H1 (cell line): Measurements from ENCODE around the gene OR5M10. TPM values are rescaled to one million over a fixed set of nuclear protein-coding genes. Genes with fewer than 3 reads are reported as not detected.

Source experiments
- CTCF ChIA-PET: fragments of 300-600 bp; sonication (Branson Sonifier 250); formaldehyde crosslinking; loops from one replicate; lab custom pipeline; 2021; ENCODE audit not compliant: partially characterized antibody; lab: Charles Lee
- POLR2A ChIA-PET: fragments of 300-600 bp; sonication (Branson Sonifier 250); formaldehyde crosslinking; loops from one replicate; lab custom pipeline; 2021; ENCODE audit warnings: inconsistent platforms; ENCODE audit not compliant: partially characterized antibody; lab: Charles Lee
- DNase-seq, 2 experiments: peaks; one replicate each; pipeline versions ENCODE4 v3.0.0 to v3.0.0-alpha.2; 2010 to 2022; ENCODE audit warnings: low spot score in 2 of 2, low read depth in 1 of 2, mixed read lengths in 1 of 2
- FAIRE-seq: peaks from 2 replicates; lab custom pipeline; 2011; peaks lifted over from hg19 to GRCh38; lab: Jason Lieb, UNC
- H2AFZ ChIP-seq: 2 replicates; pipeline ENCODE4 v1.8.1; 2012; ENCODE audit warnings: low read length, inconsistent platforms
- H2AK5ac ChIP-seq: 2 replicates; pipeline ENCODE4 v1.6.1; 2013; ENCODE audit warnings: low read depth, low read length
- H2BK120ac ChIP-seq: replicated peaks from 2 replicates; pipeline ENCODE3; 2013; ENCODE audit warnings: low read depth, low read length, inconsistent platforms
- H2BK12ac ChIP-seq: 2 replicates; pipeline ENCODE4 v1.6.1; 2013; ENCODE audit warnings: low read depth, low read length
- H2BK15ac ChIP-seq: 2 replicates; pipeline ENCODE4 v1.6.1; 2013; ENCODE audit warnings: low read length
- H2BK20ac ChIP-seq: 2 replicates; pipeline ENCODE4 v1.6.1; 2013; ENCODE audit warnings: low read length
- H2BK5ac ChIP-seq: 2 replicates; pipeline ENCODE4 v1.6.1; 2013; ENCODE audit warnings: low read depth, low read length
- H3K14ac ChIP-seq: 2 replicates; pipeline ENCODE4 v1.6.1; 2013; ENCODE audit warnings: inconsistent platforms; ENCODE audit not compliant: insufficient read length
- H3K18ac ChIP-seq: 2 replicates; pipeline ENCODE4 v1.6.1; 2013; ENCODE audit warnings: low read length; ENCODE audit errors: extremely low read depth
- H3K23ac ChIP-seq: 2 replicates; pipeline ENCODE4 v1.6.1; 2013; ENCODE audit warnings: inconsistent platforms; ENCODE audit not compliant: insufficient read length
- H3K23me2 ChIP-seq: 2 replicates; pipeline ENCODE4 v1.6.1; 2013; ENCODE audit warnings: low read depth, low read length
- H3K27ac ChIP-seq: 2 replicates; pipeline ENCODE4 v1.6.1; 2011; ENCODE audit warnings: low read depth, low read length, inconsistent platforms
- H3K27me3 ChIP-seq, 4 experiments: replicated peaks in 1 of 4; 1 replicate in 1 of 4; 2 replicates in 3 of 4; pipeline versions ENCODE4 v1.6.1 to v1.8.1; 2011 to 2013; ENCODE audit warnings: low read length in 3 of 4, mild to moderate bottlenecking in 3 of 4, inconsistent platforms in 2 of 4, mixed read lengths in 2 of 4, moderate library complexity in 1 of 4; ENCODE audit not compliant: control insufficient read depth in 3 of 4, insufficient read depth in 3 of 4; ENCODE audit errors: extremely low read depth in 1 of 4
- H3K36me3 ChIP-seq, 4 experiments: 2 replicates each; pipeline versions ENCODE4 v1.6.1 to v1.8.1; 2011 to 2013; ENCODE audit warnings: mild to moderate bottlenecking in 4 of 4, low read length in 3 of 4, moderate library complexity in 2 of 4, control low read depth in 1 of 4, inconsistent platforms in 1 of 4; ENCODE audit not compliant: insufficient read depth in 4 of 4, control insufficient read depth in 2 of 4
- H3K4ac ChIP-seq: replicated peaks from 2 replicates; pipeline ENCODE3; 2013; ENCODE audit warnings: low read length, low read depth, mixed read lengths, inconsistent platforms; ENCODE audit not compliant: insufficient read length
- H3K4me1 ChIP-seq, 4 experiments: replicated peaks in 1 of 4; 1 replicate in 1 of 4; 2 replicates in 3 of 4; pipeline versions ENCODE4 v1.6.1 to v1.8.1; 2011 to 2013; ENCODE audit warnings: low read length in 3 of 4, inconsistent platforms in 2 of 4, mixed read lengths in 1 of 4; ENCODE audit not compliant: insufficient read depth in 4 of 4, control insufficient read depth in 3 of 4
- H3K4me2 ChIP-seq, 2 experiments: 2 replicates each; pipeline versions ENCODE4 v1.6.1 to v1.8.1; 2011 to 2013; ENCODE audit warnings: low read depth in 2 of 2, low read length in 2 of 2, control low read depth in 1 of 2, inconsistent platforms in 1 of 2, mild to moderate bottlenecking in 1 of 2; ENCODE audit not compliant: insufficient read depth in 1 of 2
- H3K4me3 ChIP-seq, 4 experiments: fragments of 200-600, 300-600 bp in 1 of 4; sonication (generic), shearing (Covaris generic), sonication (Bioruptor Twin) in 1 of 4; 2 replicates each; pipeline versions ENCODE4 v1.5.1 to v1.8.1; 2011 to 2016; ENCODE audit warnings: low read length in 4 of 4, low read depth in 3 of 4, control low read depth in 2 of 4, inconsistent platforms in 2 of 4, mild to moderate bottlenecking in 2 of 4, mixed read lengths in 1 of 4, moderate library complexity in 1 of 4; ENCODE audit not compliant: insufficient read depth in 2 of 4; ENCODE audit errors: extremely low read depth in 1 of 4
- H3K56ac ChIP-seq: replicated peaks from 2 replicates; pipeline ENCODE3; 2013; ENCODE audit warnings: low read depth, mild to moderate bottlenecking, mixed read lengths, low read length, inconsistent platforms; ENCODE audit not compliant: insufficient read length
- H3K79me1 ChIP-seq: 2 replicates; pipeline ENCODE4 v1.6.1; 2013; ENCODE audit warnings: low read depth, low read length, control low read depth
- H3K79me2 ChIP-seq, 2 experiments: 2 replicates each; pipeline versions ENCODE4 v1.6.1 to v1.8.1; 2012 to 2013; ENCODE audit warnings: low read length in 2 of 2, mild to moderate bottlenecking in 2 of 2, inconsistent platforms in 1 of 2; ENCODE audit not compliant: insufficient read depth in 2 of 2, control insufficient read depth in 1 of 2
- H3K9ac ChIP-seq, 4 experiments: replicated peaks in 1 of 4; 1 replicate in 1 of 4; 2 replicates in 3 of 4; pipeline versions ENCODE4 v1.6.1 to v1.8.1; 2011 to 2013; ENCODE audit warnings: low read depth in 3 of 4, low read length in 3 of 4, control low read depth in 2 of 4, mild to moderate bottlenecking in 2 of 4, moderate library complexity in 2 of 4, inconsistent platforms in 1 of 4; ENCODE audit errors: extremely low read depth in 1 of 4
- H3K9me3 ChIP-seq, 2 experiments: 2 replicates each; pipeline versions ENCODE4 v1.6.1 to v1.8.1; 2012 to 2013; ENCODE audit warnings: mild to moderate bottlenecking in 2 of 2, moderate library complexity in 2 of 2, control low read depth in 1 of 2, inconsistent platforms in 1 of 2, low read depth in 1 of 2, low read length in 1 of 2, mixed read lengths in 1 of 2; ENCODE audit not compliant: insufficient read depth in 2 of 2
- H4K20me1 ChIP-seq, 2 experiments: replicated peaks in 1 of 2; 2 replicates each; pipeline versions ENCODE3 to v1.8.1; 2011 to 2013; ENCODE audit warnings: inconsistent platforms in 2 of 2, low read length in 2 of 2, mild to moderate bottlenecking in 1 of 2; ENCODE audit not compliant: insufficient read depth in 2 of 2, control insufficient read depth in 1 of 2
- H4K5ac ChIP-seq: 2 replicates; pipeline ENCODE4 v1.6.1; 2013; ENCODE audit warnings: low read length, low read depth, mixed read lengths, inconsistent platforms; ENCODE audit not compliant: insufficient read length
- H4K8ac ChIP-seq: 2 replicates; pipeline ENCODE4 v1.8.0; 2013; ENCODE audit warnings: mild to moderate bottlenecking, moderate library complexity, low read length, inconsistent platforms; ENCODE audit not compliant: insufficient read depth; ENCODE audit errors: extremely low read depth
- H4K91ac ChIP-seq: replicated peaks from 2 replicates; pipeline ENCODE3; 2013; ENCODE audit warnings: low read length, mixed read lengths, inconsistent platforms; ENCODE audit not compliant: insufficient read length
- CREB1 ChIP-seq: IDR thresholded peaks from 2 replicates; pipeline ENCODE4 v1.6.1; 2012; ENCODE audit warnings: inconsistent platforms
- CTCF ChIP-seq, 3 experiments: IDR thresholded peaks; 1 replicate in 2 of 3; 2 replicates in 1 of 3; pipeline versions ENCODE4 v1.5.1 to v1.6.1; 2011; ENCODE audit warnings: low read length in 3 of 3, mild to moderate bottlenecking in 3 of 3, inconsistent platforms in 2 of 3, low read depth in 1 of 3, moderate library complexity in 1 of 3; ENCODE audit not compliant: insufficient read depth in 1 of 3; ENCODE audit errors: control extremely low read depth in 1 of 3
- FOSL1 ChIP-seq: IDR thresholded peaks from 2 replicates; pipeline ENCODE4 v1.6.1; 2011; ENCODE audit warnings: mild to moderate bottlenecking, low read depth, low read length, moderate library complexity; ENCODE audit not compliant: insufficient read depth
- JUN ChIP-seq: IDR thresholded peaks from 2 replicates; pipeline ENCODE4 v1.6.1; 2011; ENCODE audit warnings: low read depth, mild to moderate bottlenecking, improper control_type of control experiment, low read length
- RAD21 ChIP-seq, 2 experiments: IDR thresholded peaks in 1 of 2; conservative IDR thresholded peaks in 1 of 2; 2 replicates each; pipeline ENCODE4 v1.6.1; 2011; ENCODE audit warnings: low read depth in 2 of 2, low read length in 2 of 2, improper control_type of control experiment in 1 of 2, inconsistent platforms in 1 of 2, mild to moderate bottlenecking in 1 of 2, moderate library complexity in 1 of 2
- SIN3A ChIP-seq, 2 experiments: IDR thresholded peaks in 1 of 2; conservative IDR thresholded peaks in 1 of 2; 2 replicates each; pipeline ENCODE4 v1.6.1; 2011 to 2012; ENCODE audit warnings: low read length in 2 of 2, improper control_type of control experiment in 1 of 2, low read depth in 1 of 2, mild to moderate bottlenecking in 1 of 2
- SP1 ChIP-seq: IDR thresholded peaks from 2 replicates; pipeline ENCODE4 v1.6.1; 2011; ENCODE audit warnings: low read depth, low read length
- SP4 ChIP-seq: IDR thresholded peaks from 2 replicates; pipeline ENCODE4 v1.6.1; 2012; ENCODE audit warnings: low read length, inconsistent platforms
- SUZ12 ChIP-seq: fragments of 200-600 bp; sonication (generic); IDR thresholded peaks from 2 replicates; pipeline ENCODE4 v1.6.1; 2012; ENCODE audit warnings: mild to moderate bottlenecking, inconsistent platforms, low read length, moderate library complexity, mixed read lengths
- TEAD4 ChIP-seq: IDR thresholded peaks from 2 replicates; pipeline ENCODE4 v1.6.1; 2012; ENCODE audit warnings: low read depth, low read length, inconsistent platforms, mixed read lengths
- ZNF274 ChIP-seq: IDR thresholded peaks from 2 replicates; pipeline ENCODE4 v1.7.0; 2012; ENCODE audit warnings: low read length, borderline replicate concordance; ENCODE audit errors: extremely low read depth
- WGBS, 2 experiments: shearing (Covaris generic) in 1 of 2; methylation state at CpG; one replicate each; pipeline versions ENCODE4 v1.1.6 to v1.1.7; 2013 to 2015; ENCODE audit warnings: low lambda C conversion rate in 2 of 2, mixed read lengths in 2 of 2, inconsistent platforms in 1 of 2, low coverage in 1 of 2, missing lambda C conversion rate in 1 of 2; ENCODE audit not compliant: insufficient replicate concordance in 2 of 2, insufficient coverage in 1 of 2, insufficient read length in 1 of 2; ENCODE audit errors: extremely low coverage in 1 of 2, missing lambda C conversion rate in 1 of 2; 5-methylcytosine and 5-hydroxymethylcytosine counted together
- polyA plus RNA-seq, 7 experiments: library from polyadenylated mRNA; depleted of rRNA in 3 of 7; stranded (reverse) in 5 of 7; unstranded in 2 of 7; fragments of >200 nt in 5 of 7; fragments of 200-250 nt in 2 of 7; gene quantifications; 1 replicate in 5 of 7; 2 replicates in 1 of 7; 4 replicates in 1 of 7; pipeline versions ENCODE4 v1.2.1 to v1.2.3, GENCODE V29; 2011 to 2013; ENCODE audit warnings: missing spikeins in 2 of 7, mixed read lengths in 2 of 7
- total RNA-seq: library from RNA; stranded (reverse); fragmentation: NEBNext Ultra II Directional; extraction: Animal tissue kit (Norgen Biotek cat#: 25700); gene quantifications from 2 replicates; pipeline ENCODE4 v1.2.1, GENCODE V29; 2021

Gene OR5M10
- total and polyA plus RNA-seq, 2 of the 8 experiments (the other 6 are each of a cell fraction or from before 2014, with no cell fraction given): not detected

- ChIA-PET CTCF (interaction anchor here (0.6 to 1.7 kb wide), 15 partner anchors 13 to 927 kb away, joined by 3 to 19 read pairs (median 3); no protein-coding TSS in a partner anchor), POLR2A (interaction anchor here (0.8 to 1.9 kb wide), 3 partner anchors 35 to 152 kb away, joined by 3 to 4 read pairs (median 3); no protein-coding TSS in a partner anchor)
- DNase-seq (no peak), FAIRE-seq (peak; percentile 71)
- H3K27me3 ChIP-seq: no peaks in the 10 kb centered on the region
- H2BK120ac ChIP-seq: no peak overlapping the region
- H3K23ac ChIP-seq: no peak overlapping the region
- no peak overlapping the region for H3K27ac ChIP-seq
- no peak overlapping the region for H2BK15ac ChIP-seq
- no peak overlapping the region for H3K4me2 ChIP-seq
- no peaks in the 10 kb centered on the region for H3K4me1 ChIP-seq
- no peak overlapping the region for H3K9ac ChIP-seq
- H4K20me1 ChIP-seq: no peaks in the 10 kb centered on the region
- H2BK20ac ChIP-seq: no peak overlapping the region
- H4K91ac ChIP-seq: no peak overlapping the region
- no peak overlapping the region for H2BK12ac ChIP-seq
- WGBS, 2 experiments: 34% methylated on average over 3 of the region's 3 CpGs; no CpG with 5 or more reads in 1 of the 2 experiments
- no peaks in the 10 kb centered on the region for H3K79me2 ChIP-seq
- no peaks in the 10 kb centered on the region for H3K9me3 ChIP-seq
- no peak overlapping the region for H3K56ac ChIP-seq
- H3K14ac ChIP-seq: no peak overlapping the region
- H2BK5ac ChIP-seq: no peak overlapping the region
- H3K4ac ChIP-seq: no peak overlapping the region
- H2AK5ac ChIP-seq: no peak overlapping the region
- H2AFZ ChIP-seq: no peak overlapping the region; the same call in 1 of the 2 replicates
- H4K5ac ChIP-seq: no peak overlapping the region
- no peaks in the 10 kb centered on the region; the same call in 1 of the 2 replicates for H3K23me2 ChIP-seq
- H3K36me3 ChIP-seq: no peaks in the 10 kb centered on the region
- H3K4me3 ChIP-seq: no peak overlapping the region
- H3K79me1 ChIP-seq: no peaks in the 10 kb centered on the region
- no peak overlapping the region for H3K18ac ChIP-seq
- no peak overlapping the region for H4K8ac ChIP-seq
- TF ChIP-seq TEAD4 (no peak), RAD21 (IDR thresholded peaks at IDR 0.05 in 1 of 2, conservative IDR thresholded peaks at IDR 0.05 in 1 of 2; ENCODE audit: low read depth in 2 of 2, low read length in 2 of 2) (peak; percentile 71 to 78), JUN (peak; percentile 85), SP1 (no peak), SP4 (no peak), ZNF274 (no peak), SIN3A (conservative IDR thresholded peaks at IDR 0.05 in 1 of 2, IDR thresholded peaks at IDR 0.05 in 1 of 2; ENCODE audit: low read depth in 1 of 2, low read length in 2 of 2) (no peak), CREB1 (no peak), CTCF (IDR thresholded peaks at IDR 0.05; ENCODE audit: control extremely low read depth in 1 of 3, insufficient read depth in 1 of 3, low read depth in 1 of 3, low read length in 3 of 3) (peak in 2 of 3 experiments; percentile 38 to 46; a peak in 2 of 4 replicates), SUZ12 (no peak), FOSL1 (no peak)
Measured at GRCh38 chr11:56624661-56625110, 47.2 kb upstream of the OR5M10 start.
